GM23338 (cell line): ENCODE data around the gene SETX. TPM values are rescaled to one million over a fixed set of nuclear protein-coding genes. Genes with fewer than 3 reads are reported as not detected.

Experiments used
- ATAC-seq: fragments of 200-7000 bp; cut with Tn5 transposase; 3 replicates; pipeline ENCODE4 v1.9.1; 2020
- DNase-seq: peaks from one replicate; pipeline ENCODE4 v3.0.0-alpha.2; 2015; ENCODE audit warnings: low spot score
- H2AFZ ChIP-seq: fragments of 200-600 bp; sonication (generic); 2 replicates; pipeline ENCODE4 v1.8.0; 2016; ENCODE audit warnings: antibody characterized with exemption, mild to moderate bottlenecking, moderate library complexity
- H3F3A ChIP-seq: fragments of 200-600 bp; sonication (generic); replicated peaks from 2 replicates; pipeline ENCODE4 v1.8.0; 2017; ENCODE audit warnings: antibody characterized with exemption, mixed run types, low read depth
- H3K27ac ChIP-seq: fragments of 200-600 bp; sonication (generic); 2 replicates; pipeline ENCODE4 v1.6.1; 2016; ENCODE audit warnings: low read depth
- H3K27me3 ChIP-seq: fragments of 200-600 bp; sonication (generic); 2 replicates; pipeline ENCODE4 v1.8.0; 2016; ENCODE audit warnings: mild to moderate bottlenecking, mixed run types, moderate library complexity; ENCODE audit not compliant: insufficient read depth
- H3K36me3 ChIP-seq: fragments of 200-600 bp; sonication (generic); 2 replicates; pipeline ENCODE4 v1.8.0; 2016; ENCODE audit warnings: mild to moderate bottlenecking; ENCODE audit not compliant: insufficient read depth
- H3K4me1 ChIP-seq: fragments of 200-600 bp; sonication (generic); 2 replicates; pipeline ENCODE4 v1.8.0; 2016; ENCODE audit warnings: mild to moderate bottlenecking, moderate library complexity; ENCODE audit not compliant: insufficient read depth
- H3K4me2 ChIP-seq: fragments of 200-600 bp; sonication (generic); 2 replicates; pipeline ENCODE4 v1.7.1; 2017; ENCODE audit warnings: mixed run types
- H3K4me3 ChIP-seq: fragments of 200-600 bp; sonication (generic); 2 replicates; pipeline ENCODE4 v1.6.1; 2016; ENCODE audit warnings: mixed run types
- H3K79me2 ChIP-seq: fragments of 200-600 bp; sonication (generic); replicated peaks from 2 replicates; pipeline ENCODE4 v1.8.0; 2017; ENCODE audit warnings: mild to moderate bottlenecking; ENCODE audit not compliant: insufficient read depth
- H3K9me2 ChIP-seq: fragments of 200-600 bp; sonication (generic); 2 replicates; pipeline ENCODE4 v1.8.0; 2017; ENCODE audit not compliant: insufficient read depth
- H4K20me1 ChIP-seq: fragments of 200-600 bp; sonication (generic); replicated peaks from 2 replicates; pipeline ENCODE4 v1.8.0; 2017; ENCODE audit warnings: mild to moderate bottlenecking; ENCODE audit not compliant: insufficient read depth
- H3K27ac Mint-ChIP-seq: 2 replicates; pipeline ENCODE4 v1.8.0; 2020; ENCODE audit warnings: inconsistent platforms, mild to moderate bottlenecking, moderate library complexity, mixed read lengths
- H3K27me3 Mint-ChIP-seq: 3 replicates; pipeline ENCODE4 v1.8.0; 2022; ENCODE audit warnings: low read depth, mild to moderate bottlenecking, moderate library complexity, mixed read lengths, inconsistent platforms; ENCODE audit not compliant: insufficient read depth, poor library complexity
- H3K36me3 Mint-ChIP-seq: 3 replicates; pipeline ENCODE4 v1.8.0; 2021; ENCODE audit warnings: low read depth, mild to moderate bottlenecking, inconsistent platforms, moderate library complexity, mixed read lengths
- H3K4me1 Mint-ChIP-seq: 3 replicates; pipeline ENCODE4 v1.8.0; 2020; ENCODE audit warnings: mild to moderate bottlenecking, inconsistent platforms, mixed read lengths
- H3K4me3 Mint-ChIP-seq: 3 replicates; pipeline ENCODE4 v1.8.0; 2021; ENCODE audit warnings: moderate library complexity, mild to moderate bottlenecking, inconsistent platforms, mixed read lengths
- H3K9me3 Mint-ChIP-seq: 3 replicates; pipeline ENCODE4 v1.8.0; 2020; ENCODE audit warnings: moderate library complexity, mild to moderate bottlenecking, inconsistent platforms, mixed read lengths
- CREB1 ChIP-seq: fragments of 250-450 bp; sonication (Bioruptor Pico); IDR thresholded peaks from 2 replicates; pipeline ENCODE4 v1.5.0; 2020; ENCODE audit warnings: low read depth, mild to moderate bottlenecking, moderate library complexity
- EZH2 ChIP-seq: fragments of 200-600 bp; sonication (generic); IDR thresholded peaks from one replicate; pipeline ENCODE4 v1.8.0; 2017; ENCODE audit warnings: antibody characterized with exemption, mild to moderate bottlenecking, low read depth; ENCODE audit not compliant: unreplicated experiment
- EZH2phosphoT487 ChIP-seq: fragments of 200-600 bp; sonication (generic); IDR thresholded peaks from one replicate; pipeline ENCODE4 v1.8.1; 2018; ENCODE audit warnings: antibody characterized with exemption; ENCODE audit not compliant: unreplicated experiment
- JUNB ChIP-seq: IDR thresholded peaks from one replicate; pipeline ENCODE4 v1.6.1; 2016; ENCODE audit warnings: antibody characterized with exemption; ENCODE audit not compliant: unreplicated experiment
- NANOG ChIP-seq: IDR thresholded peaks from 2 replicates; pipeline ENCODE4 v1.6.1; 2016; ENCODE audit warnings: antibody characterized with exemption, borderline replicate concordance
- POLR2AphosphoS5 ChIP-seq: IDR thresholded peaks from 2 replicates; pipeline ENCODE4 v1.6.1; 2016; ENCODE audit warnings: antibody characterized with exemption, low read depth
- STAT1 ChIP-seq: IDR thresholded peaks from one replicate; pipeline ENCODE4 v1.6.1; 2016; ENCODE audit warnings: antibody characterized with exemption; ENCODE audit not compliant: unreplicated experiment
- ZNF114 ChIP-seq: fragments of 250-450 bp; sonication (Bioruptor Pico); IDR thresholded peaks from 2 replicates; pipeline ENCODE4 v1.5.0; 2020; ENCODE audit warnings: mild to moderate bottlenecking, moderate library complexity
- ZNF331 ChIP-seq: fragments of 250-450 bp; sonication (Bioruptor Pico); IDR thresholded peaks from 2 replicates; pipeline ENCODE4 v1.5.0; 2020; ENCODE audit warnings: low read depth, mild to moderate bottlenecking, moderate library complexity
- ZNF462 ChIP-seq: fragments of 250-450 bp; sonication (Bioruptor Pico); IDR thresholded peaks from 2 replicates; pipeline ENCODE4 v1.5.0; 2020; ENCODE audit warnings: mild to moderate bottlenecking, moderate library complexity
- polyA plus RNA-seq: library from polyadenylated mRNA; unstranded; fragments of >200 nt; fragmentation: Nextera tagmentation; extraction: Ambion mirVana; gene quantifications from 2 replicates; pipeline ENCODE4 v1.2.1, GENCODE V29; 2016
- total RNA-seq: library from RNA; depleted of rRNA; stranded (reverse); fragments of >200 nt; shearing (Covaris generic); gene quantifications from 2 replicates; pipeline ENCODE4 v1.2.3, GENCODE V29; 2014
- TF ChIP-seq, protein P1 (sequence below): IDR thresholded peaks from 2 replicates; pipeline ENCODE4 v1.6.1; 2016; ENCODE audit warnings: antibody characterized with exemption
- TF ChIP-seq, protein P2 (sequence below): IDR thresholded peaks from one replicate; pipeline ENCODE4 v1.6.1; 2018; ENCODE audit warnings: antibody characterized with exemption; ENCODE audit not compliant: unreplicated experiment
- TF ChIP-seq, protein P3 (sequence below), 2 experiments: fragments of 200-600 bp in 1 of 2; sonication (generic) in 1 of 2; conservative IDR thresholded peaks; 2 replicates each; pipeline versions ENCODE4 v1.5.1 to v1.6.1; 2016 to 2017; ENCODE audit warnings: antibody characterized with exemption in 2 of 2, low read depth in 2 of 2, mild to moderate bottlenecking in 2 of 2, moderate library complexity in 1 of 2

SETX gene
- total and polyA plus RNA-seq, 2 experiments from 2014 or later = 17.5 to 49.9 TPM

DNA sequence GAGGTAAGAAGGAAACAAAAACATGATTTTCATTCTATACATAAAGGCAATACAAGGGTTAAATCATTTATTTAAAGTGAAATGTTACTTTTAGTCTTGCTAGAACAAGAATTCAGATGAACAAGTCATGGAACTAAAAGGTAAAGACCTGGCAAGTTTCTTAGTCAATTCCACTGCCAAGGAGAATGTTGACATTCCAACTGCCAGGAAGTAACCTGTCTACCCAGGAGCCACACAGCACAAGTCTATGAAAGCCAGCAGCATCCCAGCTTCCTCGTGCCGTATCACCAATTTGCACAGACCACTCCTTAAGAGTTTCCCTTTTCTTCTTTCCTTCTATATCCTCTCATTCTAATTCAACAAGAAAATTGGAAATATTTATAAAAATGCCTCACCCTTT, 79.9 kb downstream of the SETX start:
- H3K9me2 ChIP-seq = no peaks in the 10 kb centered on the region
- Mint-ChIP-seq H3K4me1 (no peaks in the 10 kb centered on the region), H3K27me3 (no peaks in the 10 kb centered on the region), H3K4me3 (no peak overlapping the region), H3K9me3 (no peaks in the 10 kb centered on the region), H3K36me3 (peaks cover 87% of the 10 kb centered on the region), H3K27ac (no peak overlapping the region)
- peaks cover 4% of the 10 kb centered on the region; the same call in 1 of the 2 replicates for H3F3A ChIP-seq
- H3K79me2 ChIP-seq = no peaks in the 10 kb centered on the region
- no peak overlapping the region for H3K27ac ChIP-seq
- H3K4me2 ChIP-seq = no peak overlapping the region
- ATAC-seq = no peak
- peaks cover 70% of the 10 kb centered on the region for H3K36me3 ChIP-seq
- H3K4me3 ChIP-seq = no peak overlapping the region
- H3K4me1 ChIP-seq = no peaks in the 10 kb centered on the region
- no peaks in the 10 kb centered on the region for H3K27me3 ChIP-seq
- no peak overlapping the region for H2AFZ ChIP-seq
- no peak for TF ChIP-seq STAT1
- TF ChIP-seq EZH2phosphoT487 = no peak
- no peak for TF ChIP-seq ZNF331 (CRISPR knock-in tag)
- no peak for TF ChIP-seq ZNF462 (CRISPR knock-in tag)
- no peak for TF ChIP-seq POLR2AphosphoS5
- no peak for TF ChIP-seq NANOG
- TF ChIP-seq, protein P1, sequence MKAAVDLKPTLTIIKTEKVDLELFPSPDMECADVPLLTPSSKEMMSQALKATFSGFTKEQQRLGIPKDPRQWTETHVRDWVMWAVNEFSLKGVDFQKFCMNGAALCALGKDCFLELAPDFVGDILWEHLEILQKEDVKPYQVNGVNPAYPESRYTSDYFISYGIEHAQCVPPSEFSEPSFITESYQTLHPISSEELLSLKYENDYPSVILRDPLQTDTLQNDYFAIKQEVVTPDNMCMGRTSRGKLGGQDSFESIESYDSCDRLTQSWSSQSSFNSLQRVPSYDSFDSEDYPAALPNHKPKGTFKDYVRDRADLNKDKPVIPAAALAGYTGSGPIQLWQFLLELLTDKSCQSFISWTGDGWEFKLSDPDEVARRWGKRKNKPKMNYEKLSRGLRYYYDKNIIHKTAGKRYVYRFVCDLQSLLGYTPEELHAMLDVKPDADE = no peak
- no peak for TF ChIP-seq EZH2
- TF ChIP-seq CREB1 = no peak
- no peak for TF ChIP-seq ZNF114
- TF ChIP-seq, protein P2, sequence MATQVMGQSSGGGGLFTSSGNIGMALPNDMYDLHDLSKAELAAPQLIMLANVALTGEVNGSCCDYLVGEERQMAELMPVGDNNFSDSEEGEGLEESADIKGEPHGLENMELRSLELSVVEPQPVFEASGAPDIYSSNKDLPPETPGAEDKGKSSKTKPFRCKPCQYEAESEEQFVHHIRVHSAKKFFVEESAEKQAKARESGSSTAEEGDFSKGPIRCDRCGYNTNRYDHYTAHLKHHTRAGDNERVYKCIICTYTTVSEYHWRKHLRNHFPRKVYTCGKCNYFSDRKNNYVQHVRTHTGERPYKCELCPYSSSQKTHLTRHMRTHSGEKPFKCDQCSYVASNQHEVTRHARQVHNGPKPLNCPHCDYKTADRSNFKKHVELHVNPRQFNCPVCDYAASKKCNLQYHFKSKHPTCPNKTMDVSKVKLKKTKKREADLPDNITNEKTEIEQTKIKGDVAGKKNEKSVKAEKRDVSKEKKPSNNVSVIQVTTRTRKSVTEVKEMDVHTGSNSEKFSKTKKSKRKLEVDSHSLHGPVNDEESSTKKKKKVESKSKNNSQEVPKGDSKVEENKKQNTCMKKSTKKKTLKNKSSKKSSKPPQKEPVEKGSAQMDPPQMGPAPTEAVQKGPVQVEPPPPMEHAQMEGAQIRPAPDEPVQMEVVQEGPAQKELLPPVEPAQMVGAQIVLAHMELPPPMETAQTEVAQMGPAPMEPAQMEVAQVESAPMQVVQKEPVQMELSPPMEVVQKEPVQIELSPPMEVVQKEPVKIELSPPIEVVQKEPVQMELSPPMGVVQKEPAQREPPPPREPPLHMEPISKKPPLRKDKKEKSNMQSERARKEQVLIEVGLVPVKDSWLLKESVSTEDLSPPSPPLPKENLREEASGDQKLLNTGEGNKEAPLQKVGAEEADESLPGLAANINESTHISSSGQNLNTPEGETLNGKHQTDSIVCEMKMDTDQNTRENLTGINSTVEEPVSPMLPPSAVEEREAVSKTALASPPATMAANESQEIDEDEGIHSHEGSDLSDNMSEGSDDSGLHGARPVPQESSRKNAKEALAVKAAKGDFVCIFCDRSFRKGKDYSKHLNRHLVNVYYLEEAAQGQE = no peak
- no peak for TF ChIP-seq JUNB
- TF ChIP-seq, protein P3, sequence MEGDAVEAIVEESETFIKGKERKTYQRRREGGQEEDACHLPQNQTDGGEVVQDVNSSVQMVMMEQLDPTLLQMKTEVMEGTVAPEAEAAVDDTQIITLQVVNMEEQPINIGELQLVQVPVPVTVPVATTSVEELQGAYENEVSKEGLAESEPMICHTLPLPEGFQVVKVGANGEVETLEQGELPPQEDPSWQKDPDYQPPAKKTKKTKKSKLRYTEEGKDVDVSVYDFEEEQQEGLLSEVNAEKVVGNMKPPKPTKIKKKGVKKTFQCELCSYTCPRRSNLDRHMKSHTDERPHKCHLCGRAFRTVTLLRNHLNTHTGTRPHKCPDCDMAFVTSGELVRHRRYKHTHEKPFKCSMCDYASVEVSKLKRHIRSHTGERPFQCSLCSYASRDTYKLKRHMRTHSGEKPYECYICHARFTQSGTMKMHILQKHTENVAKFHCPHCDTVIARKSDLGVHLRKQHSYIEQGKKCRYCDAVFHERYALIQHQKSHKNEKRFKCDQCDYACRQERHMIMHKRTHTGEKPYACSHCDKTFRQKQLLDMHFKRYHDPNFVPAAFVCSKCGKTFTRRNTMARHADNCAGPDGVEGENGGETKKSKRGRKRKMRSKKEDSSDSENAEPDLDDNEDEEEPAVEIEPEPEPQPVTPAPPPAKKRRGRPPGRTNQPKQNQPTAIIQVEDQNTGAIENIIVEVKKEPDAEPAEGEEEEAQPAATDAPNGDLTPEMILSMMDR (conservative IDR thresholded peaks at IDR 0.05; ENCODE audit: low read depth in 2 of 2) = no peak
- H4K20me1 ChIP-seq = peaks cover 3% of the 10 kb centered on the region; the same call in 1 of the 2 replicates
- no peak for DNase-seq
